ENCODE measurements around the gene TBCE. TPM values are rescaled to one million over a fixed set of nuclear protein-coding genes. Genes with fewer than 3 reads are reported as not detected.

TBCE gene
- total and polyA plus RNA-seq, 7 donors: 20.6 to 41.5 (median 26.8) TPM

DNA sequence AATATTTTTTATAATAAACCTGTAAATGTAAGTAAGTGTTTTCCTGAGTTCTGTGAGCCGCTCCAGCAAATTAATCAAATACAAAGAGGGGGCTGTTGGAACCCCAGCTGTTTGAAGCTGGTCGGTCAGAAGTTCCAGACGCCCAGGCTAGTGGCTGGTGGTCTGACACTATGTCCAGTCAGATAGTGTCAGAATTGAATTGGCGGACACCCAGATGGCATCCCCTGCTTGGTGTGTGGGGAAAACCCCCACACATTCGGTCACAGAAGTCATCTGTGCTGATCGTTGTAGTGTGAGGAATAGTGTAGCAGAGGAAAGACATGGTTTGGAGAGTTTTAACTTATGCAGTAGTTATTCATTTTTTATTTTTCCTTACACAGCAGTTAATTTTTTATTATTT lies 32.4 kb downstream of the TBCE start:
- DNase-seq (no peak), ATAC-seq (no peak)
- intact Hi-C loops (cut with DNase I): no loop called here
- Histone ChIP-seq H3K36me3 (ENCODE audit: insufficient read depth in 1 of 2, low read depth in 1 of 2) (peaks cover 0 to 15% of the 10 kb centered on the region in 2 donors), H3K9me3 (no peaks in the 10 kb centered on the region), H3K4me3 (no peak overlapping the region), H3K27ac (no peak overlapping the region), H3K4me1 (no peaks in the 10 kb centered on the region), H3K27me3 (ENCODE audit: insufficient read depth in 3 of 3, low read length in 2 of 3) (no peaks in the 10 kb centered on the region)
- WGBS, 3 donors: 68 to 77% (median 70%) methylated on average over 6 of the region's 6 CpGs
- TF ChIP-seq, protein P1, sequence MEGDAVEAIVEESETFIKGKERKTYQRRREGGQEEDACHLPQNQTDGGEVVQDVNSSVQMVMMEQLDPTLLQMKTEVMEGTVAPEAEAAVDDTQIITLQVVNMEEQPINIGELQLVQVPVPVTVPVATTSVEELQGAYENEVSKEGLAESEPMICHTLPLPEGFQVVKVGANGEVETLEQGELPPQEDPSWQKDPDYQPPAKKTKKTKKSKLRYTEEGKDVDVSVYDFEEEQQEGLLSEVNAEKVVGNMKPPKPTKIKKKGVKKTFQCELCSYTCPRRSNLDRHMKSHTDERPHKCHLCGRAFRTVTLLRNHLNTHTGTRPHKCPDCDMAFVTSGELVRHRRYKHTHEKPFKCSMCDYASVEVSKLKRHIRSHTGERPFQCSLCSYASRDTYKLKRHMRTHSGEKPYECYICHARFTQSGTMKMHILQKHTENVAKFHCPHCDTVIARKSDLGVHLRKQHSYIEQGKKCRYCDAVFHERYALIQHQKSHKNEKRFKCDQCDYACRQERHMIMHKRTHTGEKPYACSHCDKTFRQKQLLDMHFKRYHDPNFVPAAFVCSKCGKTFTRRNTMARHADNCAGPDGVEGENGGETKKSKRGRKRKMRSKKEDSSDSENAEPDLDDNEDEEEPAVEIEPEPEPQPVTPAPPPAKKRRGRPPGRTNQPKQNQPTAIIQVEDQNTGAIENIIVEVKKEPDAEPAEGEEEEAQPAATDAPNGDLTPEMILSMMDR (IDR thresholded peaks at IDR 0.05): no peak

DNA sequence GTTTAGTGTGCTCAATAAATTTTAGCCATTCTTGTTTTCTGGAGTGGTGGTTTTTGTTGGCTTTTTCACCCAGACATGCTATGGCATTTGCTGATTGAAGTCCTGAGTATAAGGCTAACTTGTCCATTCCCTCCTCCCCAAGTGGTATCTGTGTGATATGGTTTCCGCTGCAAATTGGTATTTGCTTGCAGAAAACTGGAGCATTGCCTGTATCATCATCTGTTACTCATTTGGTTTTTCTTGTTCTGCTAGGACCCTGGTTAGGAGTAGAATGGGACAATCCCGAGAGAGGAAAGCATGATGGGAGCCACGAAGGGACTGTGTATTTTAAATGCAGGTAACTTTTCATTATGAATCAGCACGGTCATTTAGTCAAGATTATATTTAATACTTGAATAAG lies 34.0 kb downstream of the TBCE start:
- ATAC-seq: no peak
- intact Hi-C loops (cut with DNase I): no loop called here

DNA sequence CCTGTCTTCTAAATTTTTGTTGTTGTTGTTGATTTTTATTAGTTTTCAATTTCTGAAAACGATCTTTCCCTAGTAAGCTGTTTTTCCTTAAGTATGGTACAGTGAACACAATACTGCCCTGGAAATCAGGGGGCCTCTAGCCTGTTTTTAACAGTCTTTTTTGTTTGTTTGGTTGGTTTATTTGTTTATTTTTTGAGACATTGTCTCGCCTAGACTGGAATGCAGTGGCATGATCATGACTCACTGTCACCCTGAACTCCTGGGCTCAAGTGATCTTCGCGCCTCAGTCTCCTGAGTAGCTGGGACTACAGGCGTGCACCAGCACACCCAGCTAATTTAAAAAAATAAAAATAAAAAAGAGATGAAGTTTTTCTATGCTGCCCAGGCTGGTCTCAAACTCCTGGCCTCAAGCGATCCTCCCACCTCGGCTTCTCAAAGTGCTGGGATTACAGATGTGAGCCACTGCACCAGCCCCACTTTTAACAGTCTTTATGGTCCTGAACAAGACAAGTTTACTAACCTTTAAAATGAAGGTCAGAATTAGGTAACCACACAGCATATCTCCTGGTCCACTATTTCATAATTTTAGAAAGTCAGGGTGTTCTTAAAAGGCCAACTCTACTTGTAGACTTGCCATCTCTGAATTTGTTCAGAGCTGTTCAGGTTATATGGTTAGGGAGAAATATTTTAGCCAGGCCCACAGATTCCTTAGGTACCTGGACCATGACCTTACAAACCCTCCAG lies 35.4 kb downstream of the TBCE start:
- Histone ChIP-seq H3K27me3 (ENCODE audit: insufficient read depth in 3 of 3, low read length in 2 of 3) (no peaks in the 10 kb centered on the region), H3K4me1 (peaks cover 3% of the 10 kb centered on the region), H3K9me3 (no peaks in the 10 kb centered on the region), H3K4me3 (no peak overlapping the region), H3K36me3 (ENCODE audit: insufficient read depth in 1 of 2, low read depth in 1 of 2) (peaks cover 0 to 15% of the 10 kb centered on the region in 2 donors), H3K27ac (no peak overlapping the region)
- 92 to 96% (median 95%) methylated on average over 7 of the region's 7 CpGs for WGBS, 3 donors
- ATAC-seq (peak in 1 of 4 donors; percentile 40), DNase-seq (no peak)
- intact Hi-C loops (cut with DNase I): no loop called here
- TF ChIP-seq, protein P1 (IDR thresholded peaks at IDR 0.05): no peak

More for the DNA sequence above, 34.0 kb downstream of the TBCE start:
- TF ChIP-seq, protein P1 (IDR thresholded peaks at IDR 0.05): no peak
- no peak for DNase-seq
- Histone ChIP-seq H3K27ac (no peak overlapping the region), H3K4me3 (no peak overlapping the region), H3K9me3 (no peaks in the 10 kb centered on the region), H3K36me3 (ENCODE audit: insufficient read depth in 1 of 2, low read depth in 1 of 2) (peaks cover 0 to 15% of the 10 kb centered on the region in 2 donors), H3K4me1 (no peaks in the 10 kb centered on the region), H3K27me3 (ENCODE audit: insufficient read depth in 3 of 3, low read length in 2 of 3) (no peaks in the 10 kb centered on the region)
- 79 to 88% (median 82%) methylated on average over 4 of the region's 4 CpGs for WGBS, 3 donors

DNA sequence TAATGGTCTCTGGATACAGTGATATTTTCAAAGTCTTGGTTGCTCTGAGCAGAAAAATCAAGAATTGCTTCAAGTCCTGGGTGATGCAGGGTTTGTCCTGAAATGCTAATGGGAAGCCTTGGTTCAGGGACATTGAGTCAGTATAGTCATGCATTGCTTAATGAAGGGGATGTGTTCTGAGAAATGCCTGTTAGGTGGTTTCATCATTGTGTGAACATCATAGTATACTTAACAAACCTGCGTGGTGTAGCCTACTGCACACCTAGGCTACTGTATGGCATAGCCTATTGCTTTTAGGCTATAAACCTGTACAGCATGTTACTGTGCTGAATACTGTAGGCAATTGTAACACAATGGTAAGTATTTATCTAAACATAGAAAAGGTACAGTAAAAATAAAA lies 36.4 kb downstream of the TBCE start:
- WGBS, 3 donors: 93 to 100% (median 100%) methylated on average over 1 of the region's 1 CpG
- intact Hi-C loops (cut with DNase I): no loop called here
- peak in 1 of 4 donors; percentile 28 for ATAC-seq
- H3K27ac ChIP-seq: no peak overlapping the region
- TF ChIP-seq, protein P1 (IDR thresholded peaks at IDR 0.05): no peak
- H3K27me3 ChIP-seq (ENCODE audit: insufficient read depth in 3 of 3, low read length in 2 of 3): no peaks in the 10 kb centered on the region
- H3K4me3 ChIP-seq: no peak overlapping the region
- no peaks in the 10 kb centered on the region for H3K9me3 ChIP-seq
- peaks cover 11% of the 10 kb centered on the region for H3K4me1 ChIP-seq
- DNase-seq: no peak
- peaks cover 0 to 15% of the 10 kb centered on the region in 2 donors for H3K36me3 ChIP-seq (ENCODE audit: insufficient read depth in 1 of 2, low read depth in 1 of 2)
